Measurements from ENCODE around the gene RAB40B.

Gene RAB40B

DNA sequence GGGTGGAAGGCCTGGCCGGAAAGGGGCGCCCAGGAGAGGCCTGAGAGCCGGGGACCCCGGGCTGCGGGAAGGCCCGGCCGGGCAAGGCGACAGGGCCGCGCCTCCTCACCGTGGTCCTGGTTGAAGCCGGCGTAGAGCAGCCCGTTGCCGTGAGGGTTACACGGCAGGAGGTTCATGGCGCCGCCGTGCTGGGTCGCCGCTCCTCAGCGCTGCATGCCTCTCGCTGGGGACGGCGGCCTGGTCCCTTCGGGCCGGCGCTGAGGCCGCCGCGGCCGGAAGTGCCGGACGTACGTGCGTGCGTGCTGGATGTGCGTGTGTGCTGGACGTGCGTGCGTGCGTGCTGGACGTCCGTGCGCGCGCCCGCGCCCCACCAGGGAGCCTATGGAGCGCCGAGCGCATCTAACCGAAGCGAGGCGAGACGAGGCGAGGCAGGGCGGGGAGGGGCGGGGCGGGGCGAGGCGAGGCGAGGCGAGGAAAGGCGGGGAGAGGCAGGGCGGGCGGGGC is 50.3 kb downstream of the RAB40B start, which contains the start of gene WDR45B:
WDR45B (minus strand) TSS at position 280 of the 504 bp plus-strand sequence; CDS start at position 176, 104 bp downstream.
- DNase-seq: peak; percentile 90

GRCh38 chr17:82647593-82648164 is 50.8 kb downstream of the RAB40B start:
- DNase-seq: no peak

- no peak for DNase-seq
These were observed 53.0 kb downstream of the RAB40B start for GRCh38 chr17:82645516-82645915.

GRCh38 chr17:82644148-82644547 is 54.4 kb downstream of the RAB40B start:
- no peak for DNase-seq

DNA sequence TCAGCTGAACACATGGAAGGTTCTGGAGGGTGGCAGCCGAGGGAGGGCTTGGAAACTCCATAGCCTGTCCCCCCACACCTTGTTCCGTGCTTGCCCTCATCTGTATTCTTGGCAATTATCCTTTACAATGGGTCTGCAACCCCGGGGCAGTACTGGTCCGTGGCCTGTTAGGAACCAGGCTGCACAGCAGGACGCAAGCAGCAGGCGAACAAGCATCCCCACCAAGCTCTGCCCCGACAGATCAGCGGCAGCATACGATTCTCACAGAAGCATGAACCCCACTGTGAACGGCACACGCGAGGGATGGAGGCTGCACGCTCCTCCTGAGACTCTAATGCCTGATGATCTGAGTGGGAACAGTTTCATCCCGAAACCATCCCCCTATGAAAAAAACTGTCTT is 56.5 kb downstream of the RAB40B start:
- no peak for DNase-seq

DNA sequence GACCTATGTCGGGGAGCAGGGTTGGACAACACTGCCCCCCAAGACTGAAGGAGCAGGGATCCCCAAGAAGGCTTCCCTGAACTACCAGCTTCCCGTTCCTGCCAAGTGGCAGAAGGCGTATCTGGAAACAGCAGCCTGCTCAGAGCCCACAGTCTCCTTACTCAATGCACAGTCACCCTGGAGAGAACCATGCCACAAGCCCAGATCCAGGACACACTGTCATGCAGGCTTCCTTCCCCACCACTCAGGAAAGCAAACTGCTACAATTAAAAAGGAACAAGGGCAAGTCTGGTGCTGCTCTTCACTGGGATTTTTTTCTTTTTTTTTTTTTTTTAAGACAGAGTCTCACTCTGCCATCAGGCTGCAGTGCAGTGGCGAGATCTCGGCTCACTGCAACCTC is 58.5 kb downstream of the RAB40B start:
- DNase-seq: no peak

GRCh38 chr17:82639628-82640027 is 58.9 kb downstream of the RAB40B start:
- no peak for DNase-seq

DNA sequence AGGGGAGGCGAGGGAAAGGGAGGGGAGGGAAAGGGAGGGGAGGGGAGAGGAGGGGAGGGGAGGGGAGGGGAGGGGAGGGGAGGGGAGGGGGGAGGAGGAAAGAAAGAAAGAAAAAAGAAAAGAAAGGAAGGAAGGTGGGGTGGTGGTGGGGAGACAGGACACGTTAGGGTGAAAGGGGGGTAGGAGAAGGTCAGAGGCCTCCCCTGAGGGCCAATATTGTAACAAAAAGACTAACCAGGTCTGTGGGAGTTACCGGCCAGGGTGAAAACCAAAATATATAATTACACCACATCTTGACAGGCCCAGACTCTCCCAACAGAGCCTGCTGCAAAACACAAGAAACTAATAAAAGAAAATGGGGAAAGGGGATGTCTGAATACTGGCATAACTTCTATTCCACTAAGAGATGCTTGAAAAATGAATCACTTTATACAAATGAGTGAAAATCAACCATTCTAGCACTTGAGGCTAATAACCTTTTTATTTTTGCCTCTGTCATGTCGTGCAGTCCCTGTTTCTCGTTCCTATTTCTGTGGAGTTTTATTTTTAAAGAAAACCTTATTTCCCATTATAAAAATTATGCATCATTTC is 60.2 kb downstream of the RAB40B start:
- DNase-seq: no peak

DNA sequence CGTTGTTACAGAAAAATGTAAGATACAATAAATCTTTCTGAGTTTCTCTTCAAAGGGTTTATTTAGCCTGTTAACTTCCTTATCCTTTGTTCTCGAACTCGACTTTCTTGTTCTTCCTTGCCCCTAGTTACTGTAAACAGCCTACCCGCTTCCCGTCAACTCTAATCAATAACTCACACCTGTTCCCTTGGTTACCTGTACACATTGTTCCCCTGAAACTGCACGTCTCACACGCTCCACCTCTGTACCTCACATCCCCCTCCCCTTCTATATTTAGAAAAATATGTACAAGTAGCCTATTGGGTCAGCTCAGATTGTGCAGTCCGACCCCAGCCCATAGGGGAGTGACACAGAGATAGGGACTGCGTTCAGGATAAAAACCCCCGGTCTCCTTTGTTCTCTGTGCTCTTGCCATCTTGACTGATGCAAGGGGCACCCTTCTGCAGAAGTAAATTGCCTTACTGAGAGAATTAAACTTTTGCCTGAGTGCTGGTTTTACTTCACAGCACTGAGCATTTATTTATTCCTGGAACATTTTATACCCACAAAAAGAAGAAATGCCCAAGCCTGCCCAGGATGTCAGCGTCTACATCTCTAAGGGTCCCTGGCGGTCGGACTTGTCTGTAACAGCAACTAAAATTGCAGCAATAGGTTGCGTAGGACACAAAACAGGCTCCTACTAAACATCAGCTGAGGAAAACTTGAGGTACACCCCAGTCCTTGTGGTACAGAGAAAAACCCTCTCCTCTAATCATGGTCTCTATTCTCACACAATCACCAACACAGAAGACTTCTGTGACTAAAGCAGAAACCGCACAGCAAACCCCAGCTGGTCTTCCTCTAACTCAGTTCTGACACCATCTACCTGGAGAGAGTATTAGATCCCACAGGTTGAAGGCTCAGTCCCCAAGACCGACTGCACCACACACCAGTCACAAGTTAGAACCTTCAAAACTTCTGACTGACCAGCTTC is 61.6 kb downstream of the RAB40B start:
- DNase-seq: no peak

GRCh38 chr17:82633343-82633742 is 65.2 kb downstream of the RAB40B start:
- no peak for DNase-seq

DNA sequence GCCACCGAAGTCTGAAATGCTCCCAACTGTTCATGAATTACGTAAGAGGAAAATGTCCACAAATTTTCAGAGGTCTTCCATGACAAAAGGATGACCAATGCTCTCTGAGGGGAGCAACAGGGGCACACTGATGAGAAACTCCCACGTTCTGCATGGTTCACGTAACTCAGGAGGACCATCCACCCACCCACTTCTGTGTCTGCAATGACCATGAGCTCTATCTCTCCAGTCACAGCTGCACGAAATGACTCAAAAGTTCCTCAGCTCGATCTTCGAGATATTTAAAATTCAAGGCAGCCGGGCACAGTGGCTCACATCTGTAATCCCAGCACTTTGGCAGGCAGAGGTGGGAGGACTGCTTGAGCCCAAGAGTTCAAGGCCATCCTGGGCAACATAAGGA is 66.0 kb downstream of the RAB40B start:
- no peak for DNase-seq

DNA sequence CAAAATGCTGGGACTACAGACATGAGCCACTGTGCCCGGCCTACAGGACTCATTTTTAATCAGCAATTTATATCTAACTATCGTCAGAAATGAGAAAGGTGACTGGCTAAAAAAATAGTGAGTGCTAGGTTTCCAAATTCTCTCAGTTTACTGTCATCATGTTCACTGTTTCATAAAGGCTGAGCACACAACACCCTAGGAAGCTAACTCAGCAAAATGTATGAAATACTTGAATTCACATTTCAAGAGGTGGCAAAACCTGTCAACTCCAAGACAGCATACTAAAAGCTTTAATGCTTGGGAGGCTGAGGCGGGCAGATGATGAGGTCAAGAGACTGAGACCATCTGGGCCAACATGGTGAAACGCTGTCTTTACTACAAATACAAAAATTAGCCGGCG is 67.0 kb downstream of the RAB40B start:
- no peak for DNase-seq

DNA sequence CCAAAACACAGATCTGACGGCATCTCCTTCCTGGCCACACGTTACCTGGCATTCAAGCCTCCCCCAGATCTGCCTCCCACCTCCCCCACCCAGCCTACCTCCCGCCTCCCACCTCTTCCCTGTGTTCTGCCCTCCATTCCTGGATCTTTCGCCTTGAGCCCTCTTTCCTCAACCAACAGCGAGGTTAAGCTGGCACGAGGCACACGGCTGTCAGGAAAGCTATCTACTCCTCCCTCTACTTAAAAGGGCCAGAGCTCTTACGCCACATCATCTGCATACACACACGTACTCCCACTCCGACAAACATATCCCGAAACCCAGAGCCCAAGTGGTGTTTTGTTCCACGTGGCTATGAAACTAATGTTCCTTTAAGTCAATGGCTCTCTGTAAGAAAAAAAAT is 68.3 kb downstream of the RAB40B start:
- DNase-seq: no peak

DNA sequence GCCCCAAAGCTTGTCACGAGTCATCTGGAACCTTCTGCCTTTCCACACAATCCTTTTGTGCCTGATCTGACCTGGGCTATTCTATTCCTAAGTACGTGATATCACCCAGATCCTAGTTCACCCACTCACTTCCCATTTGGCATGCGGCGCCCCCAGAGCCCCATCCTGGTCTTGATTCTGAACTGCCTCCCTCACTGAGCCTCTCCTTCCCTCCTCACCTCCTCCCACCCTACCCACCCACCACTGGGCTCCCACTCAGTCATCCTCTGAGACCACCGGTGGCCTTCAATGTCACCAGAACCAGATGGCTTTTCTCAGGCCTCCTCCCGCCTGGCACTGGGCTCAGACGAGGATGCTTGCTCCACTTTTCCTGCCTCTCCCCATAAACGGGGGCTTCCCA is 68.8 kb downstream of the RAB40B start:
- no peak for DNase-seq

GRCh38 chr17:82627405-82627804 is 71.1 kb downstream of the RAB40B start:
- no peak for DNase-seq

- no peak for DNase-seq
These were observed 74.8 kb downstream of the RAB40B start for GRCh38 chr17:82623707-82624106.

DNA sequence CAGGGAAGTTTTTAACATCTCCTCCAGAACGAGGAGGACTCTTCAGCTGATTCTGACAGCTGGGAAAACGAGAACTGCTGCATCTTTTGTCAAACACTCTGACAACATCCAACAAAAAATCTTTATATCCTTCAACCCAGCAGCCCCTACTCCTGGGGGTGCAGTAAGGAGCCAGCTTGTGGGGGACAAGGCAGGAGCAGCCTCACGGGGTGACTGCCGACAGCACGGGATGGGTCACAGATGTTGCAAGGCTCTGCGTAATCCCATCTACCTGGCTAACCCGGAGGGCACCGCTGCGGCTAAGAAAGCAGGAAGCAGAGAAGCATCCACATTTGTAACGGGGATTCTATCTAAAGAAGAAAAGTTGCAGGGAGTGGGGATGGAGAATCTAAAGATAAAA is 78.9 kb downstream of the RAB40B start:
- no peak for DNase-seq

- DNase-seq: no peak
These were observed 79.3 kb downstream of the RAB40B start for GRCh38 chr17:82619211-82619610.

GRCh38 chr17:82616021-82616711 is 82.3 kb downstream of the RAB40B start:
- DNase-seq: no peak

GRCh38 chr17:82615084-82616020 is 83.1 kb downstream of the RAB40B start:
- no peak for DNase-seq

- no peak for DNase-seq
These were observed 84.3 kb downstream of the RAB40B start for GRCh38 chr17:82614095-82614631.
